Measurements from ENCODE around the gene HOXC9.

HOXC9 gene

GRCh38 chr12:53975479-53976152 lies 24.3 kb upstream of the HOXC9 start:
- no peaks in the 10 kb centered on the region for H3K79me2 ChIP-seq (ENCODE audit: insufficient read depth, low read length)
- H3K4me3 ChIP-seq (ENCODE audit: low read depth, low read length, poor library complexity, severe bottlenecking): no peak overlapping the region
- peaks cover 3% of the 10 kb centered on the region for H3K4me1 ChIP-seq (ENCODE audit: insufficient read depth, low read length, severe bottlenecking)
- H3K36me3 ChIP-seq (ENCODE audit: insufficient read depth, low read length): no peaks in the 10 kb centered on the region
- H3F3A ChIP-seq (ENCODE audit: insufficient read depth, low read length): no peaks in the 10 kb centered on the region
- no peaks in the 10 kb centered on the region for H4K20me1 ChIP-seq (ENCODE audit: insufficient read depth, low read length)
- TF ChIP-seq CTCF (IDR thresholded peaks at IDR 0.05; ENCODE audit: low read length): no peak
- TF ChIP-seq EZH2 (IDR thresholded peaks at IDR 0.05; ENCODE audit: borderline replicate concordance, low read length): no peak
- H3K9ac ChIP-seq (ENCODE audit: low read length): no peak overlapping the region
- H3K27ac ChIP-seq (ENCODE audit: low read depth, low read length, poor library complexity, severe bottlenecking): no peak overlapping the region
- no peak overlapping the region for H3K4me2 ChIP-seq (ENCODE audit: low read length)
- no peaks in the 10 kb centered on the region for H3K27me3 ChIP-seq (ENCODE audit: insufficient read depth, low read length)
- no peaks in the 10 kb centered on the region for H3K9me2 ChIP-seq (ENCODE audit: low read depth, low read length)
- no peak overlapping the region for H2AFZ ChIP-seq (ENCODE audit: low read length)
- H3K9me3 ChIP-seq (ENCODE audit: low read length): no peaks in the 10 kb centered on the region

- H3K4me2 ChIP-seq (ENCODE audit: low read length): no peak overlapping the region
- TF ChIP-seq CTCF (IDR thresholded peaks at IDR 0.05; ENCODE audit: low read length) (no peak), EZH2 (IDR thresholded peaks at IDR 0.05; ENCODE audit: borderline replicate concordance, low read length) (no peak)
- H3K9me3 ChIP-seq (ENCODE audit: low read length): no peaks in the 10 kb centered on the region
- no peaks in the 10 kb centered on the region for H3K9me2 ChIP-seq (ENCODE audit: low read depth, low read length)
- peaks cover 3% of the 10 kb centered on the region for H3K4me1 ChIP-seq (ENCODE audit: insufficient read depth, low read length, severe bottlenecking)
- no peaks in the 10 kb centered on the region for H3K36me3 ChIP-seq (ENCODE audit: insufficient read depth, low read length)
- H2AFZ ChIP-seq (ENCODE audit: low read length): no peak overlapping the region
- H3K27me3 ChIP-seq (ENCODE audit: insufficient read depth, low read length): no peaks in the 10 kb centered on the region
- no peak overlapping the region for H3K27ac ChIP-seq (ENCODE audit: low read depth, low read length, poor library complexity, severe bottlenecking)
- no peak overlapping the region for H3K9ac ChIP-seq (ENCODE audit: low read length)
- no peaks in the 10 kb centered on the region for H4K20me1 ChIP-seq (ENCODE audit: insufficient read depth, low read length)
- H3F3A ChIP-seq (ENCODE audit: insufficient read depth, low read length): no peaks in the 10 kb centered on the region
- H3K4me3 ChIP-seq (ENCODE audit: low read depth, low read length, poor library complexity, severe bottlenecking): no peak overlapping the region
- no peaks in the 10 kb centered on the region for H3K79me2 ChIP-seq (ENCODE audit: insufficient read depth, low read length)
Measured at GRCh38 chr12:53976172-53976822, 23.7 kb upstream of the HOXC9 start.

- H3K27ac ChIP-seq (ENCODE audit: low read depth, low read length, poor library complexity, severe bottlenecking): no peak overlapping the region
- H3K79me2 ChIP-seq (ENCODE audit: insufficient read depth, low read length): no peaks in the 10 kb centered on the region
- H3F3A ChIP-seq (ENCODE audit: insufficient read depth, low read length): no peaks in the 10 kb centered on the region
- H4K20me1 ChIP-seq (ENCODE audit: insufficient read depth, low read length): no peaks in the 10 kb centered on the region
- H3K4me3 ChIP-seq (ENCODE audit: low read depth, low read length, poor library complexity, severe bottlenecking): no peak overlapping the region
- no peaks in the 10 kb centered on the region for H3K9me3 ChIP-seq (ENCODE audit: low read length)
- H2AFZ ChIP-seq (ENCODE audit: low read length): no peak overlapping the region
- no peak overlapping the region for H3K4me2 ChIP-seq (ENCODE audit: low read length)
- TF ChIP-seq CTCF (IDR thresholded peaks at IDR 0.05; ENCODE audit: low read length) (no peak), EZH2 (IDR thresholded peaks at IDR 0.05; ENCODE audit: borderline replicate concordance, low read length) (no peak)
- H3K9ac ChIP-seq (ENCODE audit: low read length): no peak overlapping the region
- H3K36me3 ChIP-seq (ENCODE audit: insufficient read depth, low read length): no peaks in the 10 kb centered on the region
- H3K27me3 ChIP-seq (ENCODE audit: insufficient read depth, low read length): no peaks in the 10 kb centered on the region
- H3K9me2 ChIP-seq (ENCODE audit: low read depth, low read length): no peaks in the 10 kb centered on the region
- peaks cover 3% of the 10 kb centered on the region for H3K4me1 ChIP-seq (ENCODE audit: insufficient read depth, low read length, severe bottlenecking)
Measured at GRCh38 chr12:53976823-53977595, 23.0 kb upstream of the HOXC9 start.

Measured in OCI-LY1 (cell line).